Aorta (tissue), 5 donors: ENCODE measurements around the gene MEGF8. TPM values are rescaled to one million over a fixed set of nuclear protein-coding genes. Genes with fewer than 3 reads are reported as not detected.

Experiments
- ATAC-seq: fragments of 200-7000 bp; cut with Tn5 transposase; one replicate; pipeline ENCODE4 v1.9.1; 2022; ENCODE audit warnings: moderate library complexity; ENCODE audit not compliant: low FRiP score
- DNase-seq, 2 donors: peaks; one replicate each; pipeline ENCODE4 v3.0.0-alpha.2; 2020
- H3K27ac ChIP-seq, 2 donors: one replicate each; pipeline ENCODE4 v1.5.1; 2013; ENCODE audit warnings: low read length in 2 of 2, mild to moderate bottlenecking in 2 of 2, moderate library complexity in 2 of 2, control low read depth in 1 of 2, inconsistent platforms in 1 of 2, low read depth in 1 of 2
- H3K27me3 ChIP-seq, 2 donors: one replicate each; pipeline ENCODE4 v1.6.1; 2013; ENCODE audit warnings: control low read depth in 1 of 2, low read length in 1 of 2, mild to moderate bottlenecking in 1 of 2, moderate library complexity in 1 of 2; ENCODE audit not compliant: insufficient read depth in 2 of 2, control insufficient read depth in 1 of 2
- H3K36me3 ChIP-seq, 2 donors: one replicate each; pipeline ENCODE4 v1.6.1; 2013; ENCODE audit warnings: control low read depth in 1 of 2, low read length in 1 of 2, mild to moderate bottlenecking in 1 of 2; ENCODE audit not compliant: insufficient read depth in 2 of 2, control insufficient read depth in 1 of 2
- H3K4me1 ChIP-seq, 2 donors: one replicate each; pipeline ENCODE4 v1.6.1; 2013; ENCODE audit warnings: low read length in 2 of 2, control low read depth in 1 of 2, mild to moderate bottlenecking in 1 of 2, moderate library complexity in 1 of 2; ENCODE audit not compliant: insufficient read depth in 2 of 2, control insufficient read depth in 1 of 2
- H3K4me3 ChIP-seq, 2 donors: one replicate each; pipeline ENCODE4 v1.5.1; 2013; ENCODE audit warnings: low read length in 2 of 2, control low read depth in 1 of 2, mild to moderate bottlenecking in 1 of 2
- H3K9me3 ChIP-seq: one replicate; pipeline ENCODE4 v1.6.1; 2013; ENCODE audit warnings: mild to moderate bottlenecking, low read length; ENCODE audit not compliant: control insufficient read depth
- WGBS, 2 donors: extraction: QIAGEN DNeasy Blood & Tissue Kit; methylation state at CpG; one replicate each; pipeline ENCODE4 v1.1.7; 2013; 5-methylcytosine and 5-hydroxymethylcytosine counted together
- intact Hi-C, 2 donors: fragments of 100-400 bp; cut with DNase I; formaldehyde crosslinking; loops; one replicate each; pipeline versions ENCODE4 v1.14.2 to v1.15.0; 2022
- polyA plus RNA-seq, 2 donors: library from polyadenylated mRNA; stranded (reverse); fragments of 200-250 nt; gene quantifications; one replicate each; pipeline ENCODE4 v1.2.3, GENCODE V29; 2013
- total RNA-seq, 2 donors: library from RNA; stranded (reverse); fragmentation: NEBNext Ultra II Directional; extraction: Animal tissue kit (Norgen Biotek cat#: 25700); gene quantifications; one replicate each; pipeline ENCODE4 v1.2.1, GENCODE V29; 2021
- donor health status: healthy with polysubstance abuse.
- donor health status: Bipolar disorder and iron deficiency.
- donor health status: DM: no; HTN: no; CAD: no.
- donor health status: DM: no; HTN: no; CAD: no.
- donor health status: DM: yes; HTN: yes; CAD: no.

MEGF8 gene
- total and polyA plus RNA-seq, 4 donors, result 5.9 to 26.4 (median 12.3) TPM

GRCh38 chr19:42322305-42322704 is 3.1 kb upstream of the MEGF8 start:
- no peaks in the 10 kb centered on the region for H3K27me3 ChIP-seq
- H3K4me1 ChIP-seq, result no peaks in the 10 kb centered on the region
- H3K4me3 ChIP-seq, result no peak overlapping the region
- DNase-seq, result no peak
- ATAC-seq, result no peak
- 71 to 73% methylated on average over 9 of the region's 9 CpGs for WGBS, 2 donors
- no peaks in the 10 kb centered on the region for H3K36me3 ChIP-seq
- intact Hi-C loops, result no loop called here
- no peak overlapping the region for H3K27ac ChIP-seq
- H3K9me3 ChIP-seq, result no peaks in the 10 kb centered on the region

GRCh38 chr19:42323473-42323851 is 2.0 kb upstream of the MEGF8 start:
- intact Hi-C loops, result no loop called here
- Histone ChIP-seq H3K36me3 (no peaks in the 10 kb centered on the region), H3K9me3 (no peaks in the 10 kb centered on the region), H3K27me3 (no peaks in the 10 kb centered on the region), H3K27ac (no peak overlapping the region), H3K4me1 (no peaks in the 10 kb centered on the region), H3K4me3 (no peak overlapping the region)
- ATAC-seq (no peak), DNase-seq (no peak)
- 13 to 15% methylated on average over 20 to 29 of the region's 29 CpGs for WGBS, 2 donors

GRCh38 chr19:42323852-42324654 is 1.4 kb upstream of the MEGF8 start:
- Histone ChIP-seq H3K4me1 (no peaks in the 10 kb centered on the region), H3K4me3 (no peak overlapping the region), H3K36me3 (no peaks in the 10 kb centered on the region), H3K27ac (no peak overlapping the region), H3K27me3 (no peaks in the 10 kb centered on the region), H3K9me3 (no peaks in the 10 kb centered on the region)
- ATAC-seq (no peak), DNase-seq (no peak)
- WGBS, 2 donors, result 2 to 3% methylated on average over 32 to 92 of the region's 92 CpGs
- intact Hi-C loops, result no loop called here

- intact Hi-C loops, result loop anchor here (5.0 kb wide), 2 partner anchors 73 to 192 kb away; partner anchors contain the start of gene POU2F2 (in 2 of the 2)
- Histone ChIP-seq H3K4me1 (no peaks in the 10 kb centered on the region), H3K27me3 (no peaks in the 10 kb centered on the region), H3K36me3 (no peaks in the 10 kb centered on the region), H3K9me3 (no peaks in the 10 kb centered on the region), H3K4me3 (no peak overlapping the region), H3K27ac (no peak overlapping the region)
- DNase-seq (no peak), ATAC-seq (no peak)
- 1 to 2% methylated on average over 32 to 38 of the region's 38 CpGs for WGBS, 2 donors
Observed at GRCh38 chr19:42324655-42325307, 654 bp upstream of the MEGF8 start.

- ATAC-seq (no peak), DNase-seq (peak in 1 of 2 donors; percentile 63)
- intact Hi-C loops, result loop anchor here (5.0 kb wide), 2 partner anchors 71 to 194 kb away; partner anchors contain the start of gene POU2F2 (in 2 of the 2)
- no peaks in the 10 kb centered on the region for H3K27me3 ChIP-seq
- 4 to 5% methylated on average over 37 of the region's 37 CpGs for WGBS, 2 donors
- H3K36me3 ChIP-seq, result no peaks in the 10 kb centered on the region
- H3K9me3 ChIP-seq, result no peaks in the 10 kb centered on the region
- H3K27ac ChIP-seq, result no peak overlapping the region
- no peaks in the 10 kb centered on the region for H3K4me1 ChIP-seq
- H3K4me3 ChIP-seq, result peak overlapping the region; percentile 67 to 69
Observed at GRCh38 chr19:42325896-42326771, 699 bp downstream of the MEGF8 start.

DNA sequence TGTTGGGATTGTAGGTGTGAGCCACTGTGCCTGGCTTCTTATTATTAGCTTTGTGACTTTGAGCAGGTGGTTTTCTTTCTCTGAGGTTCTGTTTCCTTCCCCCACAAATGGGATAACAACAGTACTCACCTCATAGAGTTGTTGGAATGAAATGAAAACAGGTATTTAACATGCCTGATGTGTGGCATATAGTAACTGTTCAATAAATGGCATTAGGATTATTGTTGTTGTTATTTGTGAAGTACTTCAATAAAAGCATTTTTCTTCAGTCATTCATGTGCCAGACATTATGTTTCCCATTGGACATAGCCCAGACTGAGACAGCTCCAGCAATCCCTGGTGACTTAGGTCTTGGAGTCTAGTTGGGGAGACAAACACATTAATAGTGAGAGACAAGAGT is 1.5 kb downstream of the MEGF8 start:
- no peak overlapping the region for H3K4me3 ChIP-seq
- no peak for ATAC-seq
- no peaks in the 10 kb centered on the region for H3K9me3 ChIP-seq
- intact Hi-C loops, result loop anchor here (5.0 kb wide), 2 partner anchors 70 to 195 kb away; partner anchors contain the start of gene POU2F2 (in 2 of the 2)
- no peak for DNase-seq
- no peak overlapping the region for H3K27ac ChIP-seq
- H3K36me3 ChIP-seq, result no peaks in the 10 kb centered on the region
- no peaks in the 10 kb centered on the region for H3K27me3 ChIP-seq
- H3K4me1 ChIP-seq, result no peaks in the 10 kb centered on the region

DNA sequence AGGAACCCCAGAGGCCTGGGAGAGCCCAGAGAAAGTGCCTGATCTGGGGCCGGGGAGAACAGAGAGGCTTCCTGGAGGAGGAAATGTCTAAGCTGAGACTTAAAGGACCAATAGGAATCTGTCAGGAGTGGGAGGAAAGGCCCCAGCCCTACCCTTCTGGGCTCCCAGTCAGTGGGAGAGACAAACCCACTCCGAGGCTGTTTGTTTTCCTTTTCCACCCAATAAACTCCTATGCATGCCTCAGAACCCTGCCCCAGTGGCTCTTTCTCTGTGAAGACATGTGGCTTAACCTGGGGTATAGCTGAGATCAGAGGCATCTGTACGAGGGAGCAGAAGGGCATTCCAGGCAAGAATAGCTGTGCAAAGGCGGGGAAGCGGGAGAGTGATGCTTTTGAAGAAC is 1.9 kb downstream of the MEGF8 start:
- H3K4me3 ChIP-seq, result no peak overlapping the region
- no peaks in the 10 kb centered on the region for H3K27me3 ChIP-seq
- no peak overlapping the region for H3K27ac ChIP-seq
- ATAC-seq (no peak), DNase-seq (no peak)
- 86 to 92% methylated on average over 5 of the region's 5 CpGs for WGBS, 2 donors
- no peaks in the 10 kb centered on the region for H3K9me3 ChIP-seq
- H3K4me1 ChIP-seq, result no peaks in the 10 kb centered on the region
- H3K36me3 ChIP-seq, result no peaks in the 10 kb centered on the region
- intact Hi-C loops, result loop anchor here (5.0 kb wide), 2 partner anchors 70 to 195 kb away; partner anchors contain the start of gene POU2F2 (in 2 of the 2)

- no peak overlapping the region for H3K27ac ChIP-seq
- intact Hi-C loops, result loop anchor here (5.0 kb wide), 2 partner anchors 69 to 196 kb away; partner anchors contain the start of gene POU2F2 (in 2 of the 2)
- H3K4me3 ChIP-seq, result no peak overlapping the region
- no peaks in the 10 kb centered on the region for H3K27me3 ChIP-seq
- no peaks in the 10 kb centered on the region for H3K4me1 ChIP-seq
- whole genome bisulfite sequencing, 2 donors, result 36 to 51% methylated on average over 1 of the region's 1 CpG
- H3K9me3 ChIP-seq, result no peaks in the 10 kb centered on the region
- no peaks in the 10 kb centered on the region for H3K36me3 ChIP-seq
- ATAC-seq (no peak), DNase-seq (no peak)
Observed at GRCh38 chr19:42328106-42328505, 2.7 kb downstream of the MEGF8 start.
